HG02759 (cell line): Measurements from ENCODE around the gene FXYD2.

Experiments used
- ATAC-seq: cut with Tn5 transposase; IDR thresholded peaks from one replicate; pipeline ENCODE4 v1.9.1; 2021; ENCODE audit warnings: mild to moderate bottlenecking, moderate library complexity; ENCODE audit not compliant: unreplicated experiment

FXYD2 gene

DNA sequence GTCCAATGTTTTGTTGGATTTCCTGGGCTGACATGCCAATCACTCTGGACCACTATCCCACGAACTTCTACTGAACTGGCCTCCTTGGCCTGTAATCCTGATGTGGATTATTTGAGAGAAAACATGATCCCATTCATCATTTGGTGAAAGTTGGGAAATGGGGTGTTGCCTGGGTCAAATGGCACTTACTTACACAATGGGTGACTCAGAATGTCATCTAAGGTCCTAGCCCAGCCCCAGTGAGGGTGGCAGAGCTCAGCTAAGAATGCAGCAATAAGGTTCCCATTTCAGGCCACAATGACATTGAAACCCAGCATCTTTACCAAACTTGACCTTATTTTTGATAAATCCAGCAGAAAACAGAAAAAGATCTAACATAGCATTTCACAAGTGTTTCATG is 19.5 kb downstream of the FXYD2 start:
- no peak for ATAC-seq

DNA sequence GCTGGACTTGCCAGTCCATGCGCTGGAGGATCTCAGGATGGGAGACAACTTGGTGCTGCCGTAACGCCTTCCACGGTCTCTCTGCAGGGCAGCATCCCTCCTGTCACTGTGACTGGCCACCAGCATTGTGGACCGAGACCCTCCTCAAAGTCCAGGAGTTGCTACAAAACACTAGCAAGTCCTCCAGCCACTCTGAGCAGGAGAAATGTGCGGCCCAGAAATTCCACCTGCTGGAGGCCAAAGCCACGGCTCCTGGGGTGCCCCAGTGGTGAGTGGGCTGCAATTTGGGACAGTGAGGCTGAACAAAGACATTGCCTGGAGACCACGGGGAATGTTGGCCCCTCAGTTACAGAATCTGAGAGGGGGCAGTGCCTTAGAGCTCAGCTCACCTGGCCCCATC is 20.6 kb downstream of the FXYD2 start:
- ATAC-seq = no peak

DNA sequence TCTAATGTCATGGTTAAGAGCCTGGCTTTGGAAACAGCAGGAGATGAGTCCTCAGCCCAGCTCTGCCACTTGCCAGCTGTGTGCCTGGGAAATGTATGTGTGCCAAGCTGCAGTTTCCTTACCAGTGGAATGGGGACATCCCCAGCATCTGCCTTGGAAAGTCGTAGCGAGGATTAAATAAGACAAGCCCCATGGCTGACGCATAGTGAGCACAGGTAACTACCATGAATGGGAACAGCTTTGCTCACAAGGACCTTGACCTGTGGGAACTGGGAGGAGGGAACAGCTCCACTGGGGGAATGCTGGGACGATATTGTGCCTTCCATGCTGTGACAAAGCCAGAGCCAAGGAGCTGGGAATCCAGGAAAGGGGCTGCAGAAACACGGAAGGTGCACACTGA is 24.9 kb downstream of the FXYD2 start:
- ATAC-seq = no peak

DNA sequence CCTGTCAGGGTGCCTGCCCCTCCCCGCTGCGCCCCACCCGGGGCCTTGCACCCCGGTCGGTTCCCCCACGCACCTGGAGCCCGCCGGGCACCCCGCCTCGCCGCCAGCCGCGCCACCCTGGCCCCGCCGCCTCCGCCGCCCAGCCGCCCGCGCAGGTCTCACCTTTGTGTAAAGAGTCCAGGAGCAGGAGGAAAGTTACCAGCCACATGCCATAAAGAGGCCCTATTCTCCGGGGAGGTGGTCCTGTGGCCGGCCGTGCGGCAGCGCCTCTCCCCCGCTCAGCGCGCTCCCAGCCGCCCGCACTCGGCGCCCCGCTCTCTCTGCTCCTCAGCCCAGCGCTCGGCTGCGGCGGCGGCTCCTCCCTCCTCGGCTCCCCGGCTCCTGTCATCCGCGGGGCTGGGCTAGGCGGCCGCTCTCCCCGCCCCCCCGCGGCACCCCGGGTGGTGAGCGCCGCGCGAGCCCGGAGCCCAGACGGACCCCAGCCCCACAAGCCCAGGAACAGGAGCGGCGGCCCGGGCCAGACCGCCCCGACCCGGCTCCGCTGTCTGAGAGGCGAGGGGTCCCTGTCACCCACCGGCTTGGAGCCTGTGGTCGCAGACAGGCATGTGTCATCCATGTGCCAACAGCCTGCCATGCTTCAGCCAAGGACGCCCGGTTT is 27.5 kb downstream of the FXYD2 start, which contains the start of gene DSCAML1:
Gene DSCAML1 (minus strand): TSS at position 345 of the 658 bp plus-strand sequence. CDS start 137 bp downstream, at position 208.
- no peak for ATAC-seq

DNA sequence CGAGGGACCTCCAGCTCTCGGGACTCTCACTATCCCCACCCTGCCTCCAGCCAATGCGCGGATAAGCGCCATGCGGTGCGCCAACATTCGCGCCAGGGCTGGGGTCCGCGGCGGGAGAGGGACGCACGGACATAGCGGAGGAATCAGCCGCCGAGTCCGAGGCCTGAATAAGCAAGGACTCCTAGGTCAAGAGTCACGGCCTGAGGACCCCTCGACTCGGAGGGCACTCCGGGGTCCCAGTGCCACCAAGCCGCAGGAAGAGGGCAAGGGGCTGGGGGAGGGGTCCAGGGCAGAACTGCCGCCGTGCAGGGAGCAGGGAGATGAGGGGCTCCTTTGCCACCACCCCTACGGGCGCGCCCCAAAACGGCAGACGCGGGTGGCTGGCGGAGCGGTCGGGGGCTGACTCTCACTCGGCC is 28.1 kb downstream of the FXYD2 start:
- no peak for ATAC-seq

DNA sequence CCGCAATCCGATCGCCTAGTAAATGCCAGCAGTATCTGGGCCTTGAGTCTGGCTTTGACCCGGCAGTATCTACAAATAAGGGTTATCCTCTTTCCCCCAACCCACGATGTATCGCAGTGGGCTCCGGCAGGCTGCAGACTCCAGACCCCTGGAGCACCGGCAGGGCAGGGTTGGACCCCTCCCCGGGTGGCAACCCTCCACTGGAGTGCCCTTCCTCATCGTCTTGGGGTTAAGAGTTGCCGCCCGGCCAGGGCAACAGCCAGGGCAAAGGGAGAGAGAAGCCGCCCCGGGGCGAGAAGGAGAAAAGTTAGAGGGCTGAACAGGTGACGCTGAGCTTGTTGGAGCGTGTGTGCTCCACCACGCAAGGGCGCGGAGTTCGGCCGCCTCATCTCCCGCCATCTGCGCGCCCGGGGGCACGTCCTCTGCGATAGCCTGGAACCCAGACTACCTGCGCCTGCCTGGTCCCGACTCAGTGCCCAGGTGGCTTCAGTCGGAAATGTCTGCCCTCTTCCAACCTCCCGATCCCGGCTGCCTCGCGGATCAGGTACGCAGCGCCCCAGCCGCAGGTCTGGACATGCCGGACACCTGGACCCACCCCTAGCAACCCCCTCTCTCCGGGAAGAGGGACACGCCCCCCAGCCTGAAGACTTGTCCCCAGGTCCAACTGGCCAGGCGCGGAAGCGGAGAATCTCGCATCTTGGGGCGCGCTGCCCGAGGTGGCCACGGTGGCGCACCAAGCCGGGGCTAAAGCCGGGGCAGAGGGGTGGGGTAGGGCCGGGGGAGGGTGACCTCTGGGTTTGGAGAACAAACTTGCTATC is 28.7 kb downstream of the FXYD2 start:
- ATAC-seq = no peak

DNA sequence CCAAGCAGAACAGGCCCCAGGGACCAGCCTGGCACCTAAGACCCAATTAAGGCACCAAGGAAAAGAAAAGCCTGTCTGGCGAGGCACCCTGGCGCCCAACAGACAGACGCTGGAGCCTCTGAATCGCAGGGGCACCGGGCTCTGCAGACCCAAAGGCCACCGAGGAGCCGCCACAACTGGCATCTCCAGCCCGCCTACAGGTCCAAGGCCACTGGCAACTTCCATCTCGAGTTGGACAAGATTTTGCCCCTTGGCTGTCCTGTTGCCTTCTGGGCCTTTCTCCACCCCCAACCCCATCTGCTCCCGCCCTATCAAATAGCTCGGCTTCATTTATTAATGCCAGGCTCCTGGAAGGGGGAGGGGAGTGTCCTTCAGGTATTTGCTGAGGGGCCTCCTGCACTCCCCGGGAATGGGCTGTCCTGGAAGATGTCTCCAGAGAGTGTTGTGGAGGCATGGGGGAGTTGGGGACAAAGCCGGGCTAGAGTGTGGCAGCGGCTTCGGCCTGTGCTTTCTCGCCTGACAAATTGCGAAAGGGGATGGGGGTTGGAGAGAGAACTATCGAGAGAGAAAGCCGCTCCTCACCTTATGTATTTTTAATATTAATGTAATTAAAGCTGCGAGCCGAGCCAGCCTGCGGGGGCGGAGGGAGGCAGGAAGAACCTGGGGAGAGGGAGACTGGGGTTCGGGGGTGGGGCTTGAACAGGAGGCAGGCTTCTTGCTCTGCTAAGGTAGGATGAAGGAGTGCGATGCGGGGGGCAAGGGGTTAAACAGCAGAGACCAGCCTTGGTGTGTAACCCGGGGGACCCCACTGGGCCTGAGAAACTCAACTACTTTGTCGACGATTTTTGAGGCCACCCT is 29.5 kb downstream of the FXYD2 start:
- ATAC-seq = no peak

DNA sequence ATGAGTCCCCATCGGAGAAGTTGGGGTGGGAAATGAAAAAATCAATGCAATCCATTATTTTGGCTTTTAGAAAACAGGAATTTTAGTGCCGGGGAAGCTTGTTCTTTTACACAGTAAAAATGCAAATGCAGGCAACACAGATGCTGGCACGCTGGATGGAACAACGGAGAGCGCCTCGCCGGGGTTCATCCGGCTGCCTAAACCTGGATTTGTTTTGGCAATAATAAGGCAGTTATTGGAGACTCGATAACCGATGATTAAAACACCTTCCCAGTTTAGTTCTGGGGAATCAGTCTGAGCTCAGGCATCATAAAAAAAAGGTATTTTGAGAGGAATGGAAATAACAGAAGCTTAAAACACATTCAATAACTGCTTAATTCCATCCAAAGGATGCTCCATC is 30.4 kb downstream of the FXYD2 start:
- ATAC-seq = no peak

DNA sequence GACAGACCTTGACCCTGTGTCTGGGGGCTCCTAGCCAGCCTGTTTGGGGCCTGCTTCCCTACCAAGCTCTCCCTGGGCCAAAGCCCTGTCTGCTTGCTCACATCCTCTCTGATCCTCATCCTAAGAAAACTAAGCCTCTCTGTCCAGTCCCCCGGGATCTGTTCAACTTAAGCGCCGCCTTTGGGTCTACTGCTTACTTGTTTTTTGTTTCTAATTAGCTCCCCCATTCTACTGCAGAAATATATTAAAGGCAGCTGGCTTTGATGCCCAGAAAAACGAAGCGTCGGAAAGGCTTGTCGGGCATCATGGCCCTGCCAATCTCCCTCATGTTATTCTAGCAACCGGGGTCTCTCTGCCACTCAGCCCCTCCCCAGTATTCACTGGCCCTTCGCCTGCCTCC is 31.0 kb downstream of the FXYD2 start:
- no peak for ATAC-seq

DNA sequence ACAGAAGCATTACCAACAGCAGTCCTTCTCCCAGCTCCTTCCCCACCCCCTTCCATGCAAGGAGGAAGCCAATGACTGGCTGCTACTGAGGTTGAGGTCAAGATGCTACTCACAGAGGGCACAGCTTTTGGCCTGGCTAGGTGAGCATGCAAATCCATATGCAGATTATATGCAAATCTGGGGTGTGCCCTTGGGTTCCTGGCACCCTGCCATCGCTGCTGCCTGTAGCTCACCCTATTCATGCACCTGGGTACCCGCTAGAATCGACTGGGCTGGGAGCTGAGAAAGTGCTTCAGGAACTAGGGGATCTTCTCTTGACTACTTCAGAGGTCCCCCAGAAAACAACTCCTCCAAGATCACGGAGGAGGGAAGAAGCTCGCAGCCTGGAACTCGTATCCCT is 31.6 kb downstream of the FXYD2 start:
- no peak for ATAC-seq

DNA sequence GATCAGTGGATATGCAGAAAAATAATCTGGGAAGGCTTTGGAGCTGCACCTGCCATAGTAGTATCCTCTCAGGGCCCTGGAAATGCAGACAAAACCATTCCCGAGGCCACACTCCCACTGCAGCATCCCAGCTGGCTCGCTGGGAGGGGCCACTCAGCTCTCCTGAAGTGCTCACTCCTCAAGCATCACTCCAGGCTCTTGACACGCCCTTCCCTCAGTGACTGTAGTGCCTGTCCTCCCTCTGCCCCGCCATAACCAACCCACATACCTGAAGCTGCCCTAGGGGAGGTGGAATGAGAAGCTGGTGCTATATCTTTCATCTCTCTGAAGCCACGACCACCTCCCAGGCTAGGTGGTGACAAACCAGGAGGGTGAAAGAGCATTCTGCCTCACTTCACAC is 32.3 kb downstream of the FXYD2 start:
- ATAC-seq = no peak

DNA sequence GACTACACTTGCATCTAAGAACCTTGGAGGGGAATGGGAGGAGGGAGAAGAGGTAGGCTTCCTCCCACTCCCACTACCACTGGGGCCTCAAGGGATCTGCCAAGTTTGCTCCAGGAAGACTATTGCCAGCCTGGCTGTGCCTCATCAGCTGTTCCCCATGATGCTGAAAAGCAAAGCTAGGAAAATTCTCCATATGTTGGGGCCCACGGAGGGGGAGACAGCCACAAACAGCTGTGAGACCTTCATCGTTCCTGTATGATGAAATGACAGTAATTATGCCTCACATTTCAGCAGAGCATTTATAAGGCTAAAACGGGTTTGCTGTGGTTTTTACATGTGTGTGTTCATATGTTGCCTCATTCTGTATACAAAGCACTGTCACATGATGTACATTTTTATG is 34.3 kb downstream of the FXYD2 start:
- no peak for ATAC-seq

DNA sequence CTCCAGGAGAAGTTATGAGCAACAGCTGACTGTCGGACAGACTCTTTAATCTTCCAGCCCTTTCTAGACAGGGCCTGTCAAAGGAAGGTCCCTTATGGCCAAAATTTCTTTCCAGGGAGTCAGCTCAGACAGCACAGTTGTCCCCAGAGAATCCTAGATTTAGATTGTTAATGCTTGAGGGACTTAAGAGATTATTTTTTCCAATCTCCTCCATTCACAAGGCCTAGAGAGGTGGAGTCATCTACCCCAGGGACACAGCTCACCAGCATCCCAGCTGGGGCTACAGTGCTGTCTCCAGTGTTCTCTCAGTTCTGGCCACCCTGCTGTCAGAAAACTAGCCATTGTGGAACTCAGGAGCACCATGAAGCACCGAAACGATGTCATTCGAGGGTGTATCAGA is 35.3 kb downstream of the FXYD2 start:
- ATAC-seq = no peak

DNA sequence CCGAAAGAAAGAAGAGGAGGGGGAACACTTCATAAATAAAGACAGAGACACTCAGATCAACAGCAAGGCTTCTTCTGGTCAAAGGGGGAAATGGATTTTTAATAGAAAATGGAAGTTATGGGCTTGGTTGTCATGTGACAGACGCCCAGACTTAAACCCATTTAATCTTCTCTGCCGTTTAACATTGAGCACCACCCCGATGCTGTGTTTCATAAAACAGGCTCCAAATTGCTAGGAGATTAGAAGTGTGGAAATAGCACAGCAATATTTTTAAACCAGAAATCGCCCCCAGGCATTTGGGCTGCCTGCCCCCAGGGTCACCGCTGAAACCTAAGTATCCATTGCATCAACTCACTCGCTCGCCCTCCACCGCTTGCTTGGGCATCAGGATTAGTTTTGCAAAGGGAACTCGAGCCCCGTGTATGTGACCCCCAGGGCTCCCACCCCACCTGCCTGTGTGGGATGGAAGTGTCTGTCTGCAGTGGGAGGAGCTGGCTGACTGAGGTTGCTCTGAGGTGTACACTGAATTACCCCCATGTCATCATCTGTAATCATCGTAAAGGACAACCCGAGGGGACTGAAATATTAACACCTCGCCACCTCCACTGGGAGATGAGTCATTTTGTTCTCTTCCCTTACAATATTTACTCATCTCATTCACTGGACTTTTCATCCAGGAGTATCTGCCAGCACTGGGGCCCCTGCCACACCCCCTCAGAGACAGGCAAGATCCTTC is 38.2 kb downstream of the FXYD2 start:
- ATAC-seq = no peak

DNA sequence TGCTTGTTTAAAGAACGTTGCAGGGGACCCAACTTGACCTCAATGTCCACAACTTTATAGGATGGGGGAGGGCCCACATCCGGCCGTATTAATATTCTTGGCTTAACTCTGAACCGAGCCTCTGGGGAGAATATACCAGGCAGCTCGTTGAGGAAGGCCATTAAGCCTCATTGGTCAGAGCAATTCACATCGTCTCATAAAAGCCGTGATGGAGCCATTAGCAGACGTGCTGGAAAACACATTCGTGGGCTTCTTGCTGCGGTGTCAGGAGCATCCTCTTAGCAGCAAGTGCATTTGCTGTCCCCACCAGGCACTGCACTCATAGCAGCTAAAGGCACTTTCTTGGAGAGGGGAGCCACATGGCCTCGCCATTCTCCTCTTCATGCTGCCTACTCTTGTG is 42.4 kb downstream of the FXYD2 start:
- no peak for ATAC-seq

DNA sequence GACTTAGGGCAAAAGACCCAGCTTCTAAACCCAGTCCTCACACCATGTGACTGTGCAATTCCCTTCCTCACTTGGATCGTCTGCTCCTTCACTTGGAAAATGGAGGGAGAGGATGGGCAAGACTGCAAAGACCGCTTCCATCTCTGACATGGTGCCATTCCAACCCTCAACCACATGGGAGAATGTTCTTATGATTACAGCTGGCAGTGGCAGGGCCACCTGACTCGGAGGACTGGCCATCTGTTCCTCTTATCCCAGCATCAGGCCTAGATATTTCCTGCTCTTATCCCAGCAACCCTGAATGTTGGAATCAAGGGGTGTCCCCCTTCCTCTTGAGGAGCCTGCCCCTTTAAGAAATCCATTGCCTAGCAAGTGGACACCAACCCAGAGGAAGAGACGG is 42.9 kb downstream of the FXYD2 start:
- ATAC-seq = no peak

DNA sequence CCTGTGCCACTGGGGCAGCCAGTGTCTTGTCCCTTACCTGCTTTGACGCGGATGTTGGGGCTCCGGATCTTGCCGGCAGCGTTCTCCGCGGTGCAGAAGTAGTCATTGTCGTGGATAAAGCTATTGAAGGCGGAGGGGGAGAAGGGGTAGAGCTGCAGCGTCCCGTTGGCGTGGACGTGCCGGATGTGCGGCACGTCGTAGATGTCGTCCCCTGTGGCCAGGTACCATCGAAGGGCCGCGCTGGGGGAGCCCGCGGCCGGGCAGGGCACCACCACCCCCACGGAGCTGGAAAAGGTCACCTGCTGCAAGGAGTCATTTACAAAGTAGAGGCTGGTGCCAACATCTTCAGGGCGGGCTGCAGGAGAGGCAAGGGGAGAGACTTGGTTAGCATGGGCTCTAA is 44.1 kb downstream of the FXYD2 start:
- ATAC-seq = no peak

DNA sequence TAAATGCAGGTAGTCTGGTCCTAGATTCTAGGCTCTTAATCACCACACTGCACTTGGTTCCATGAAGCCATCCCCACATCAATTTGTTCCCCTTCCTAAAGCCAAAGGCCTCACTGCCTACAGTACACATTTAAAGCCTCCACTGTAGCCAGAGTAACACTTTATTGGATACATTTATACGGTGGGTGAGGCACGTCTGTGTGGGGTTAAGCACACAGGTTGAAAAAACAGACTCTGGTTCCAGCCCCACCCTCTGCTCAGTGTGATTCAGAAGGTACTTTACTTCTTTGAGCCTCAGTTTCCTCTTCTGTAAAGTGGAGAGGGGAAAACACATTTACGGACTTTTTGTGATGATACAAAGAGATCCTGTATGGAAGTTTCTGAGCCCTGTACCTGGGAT is 50.0 kb downstream of the FXYD2 start:
- ATAC-seq = no peak

DNA sequence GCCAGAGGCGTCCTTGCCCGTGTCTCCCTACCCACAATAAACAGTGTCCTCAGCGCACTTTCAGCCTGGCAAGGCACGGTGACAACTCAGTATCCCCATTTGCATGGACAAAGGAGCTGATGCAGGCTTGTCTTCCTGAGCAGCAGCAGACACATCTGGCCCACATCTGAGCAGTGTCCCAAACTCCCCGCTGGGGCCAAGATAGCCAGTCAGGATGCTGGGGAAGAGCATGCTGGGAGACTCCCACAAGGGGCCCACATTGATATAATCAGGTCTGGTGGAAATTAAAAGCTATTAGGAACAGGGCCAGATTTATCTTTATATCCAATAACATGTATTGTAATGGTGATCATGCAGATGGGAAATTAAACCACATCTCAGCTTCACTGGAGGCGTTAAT is 52.2 kb downstream of the FXYD2 start:
- no peak for ATAC-seq

DNA sequence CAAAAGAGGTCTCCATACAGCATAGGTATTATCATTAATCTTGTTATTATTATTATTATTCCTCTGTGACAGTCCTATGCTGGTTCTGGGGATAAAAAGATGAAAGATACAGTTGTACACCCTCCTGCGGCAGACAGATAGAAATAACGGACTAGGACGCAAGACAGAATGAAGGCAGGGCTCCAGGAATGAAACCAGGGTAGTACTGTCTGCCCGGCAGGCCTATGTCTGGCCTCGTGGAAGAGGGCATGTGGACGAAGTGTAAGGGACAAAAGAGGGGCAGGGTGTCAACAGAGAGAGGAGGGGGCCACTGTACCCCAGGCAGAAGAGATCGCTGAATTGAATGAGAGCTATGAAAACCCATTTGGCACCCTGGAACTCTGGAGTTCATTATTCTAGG is 52.7 kb downstream of the FXYD2 start:
- ATAC-seq = no peak

DNA sequence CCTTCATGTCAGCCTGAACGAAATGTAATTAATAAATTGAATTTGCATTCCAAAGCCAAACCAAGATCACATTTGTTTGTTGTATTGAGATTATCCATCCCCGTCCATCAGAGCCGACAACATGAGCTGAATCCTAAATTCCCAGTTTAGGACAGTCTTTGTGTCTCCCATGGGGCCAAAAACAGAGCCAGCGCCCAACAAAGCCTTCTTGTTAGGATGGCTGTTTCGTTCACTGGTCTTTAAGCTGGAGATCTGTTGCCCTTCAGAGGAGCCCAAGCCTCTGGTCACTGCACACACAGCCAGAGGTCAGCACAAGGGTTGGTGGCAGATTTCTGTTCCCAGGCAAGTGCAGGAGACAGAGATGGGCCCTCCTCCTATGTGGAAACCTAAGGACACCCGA is 53.3 kb downstream of the FXYD2 start:
- ATAC-seq = no peak
